Measurements from ENCODE around the gene MTHFSD.

MTHFSD gene

GRCh38 chr16:86507173-86508027, 47.6 kb downstream of the MTHFSD start:
- DNase-seq (ENCODE audit: extremely low spot score, insufficient read length, low read depth) (no peak), FAIRE-seq (no peak)

- DNase-seq (ENCODE audit: extremely low spot score, insufficient read length, low read depth) (no peak), FAIRE-seq (no peak)
These were observed 48.9 kb downstream of the MTHFSD start for GRCh38 chr16:86505899-86506864.

- no peak for DNase-seq (ENCODE audit: extremely low spot score, insufficient read length, low read depth)
- FAIRE-seq = no peak
These were observed 49.7 kb downstream of the MTHFSD start for GRCh38 chr16:86505185-86505898.

GRCh38 chr16:86504315-86505184, 50.5 kb downstream of the MTHFSD start:
- FAIRE-seq (no peak), DNase-seq (ENCODE audit: extremely low spot score, insufficient read length, low read depth) (no peak)

GRCh38 chr16:86503830-86504229, 51.2 kb downstream of the MTHFSD start:
- FAIRE-seq = no peak

GRCh38 chr16:86502856-86503748, 51.9 kb downstream of the MTHFSD start:
- DNase-seq (ENCODE audit: extremely low spot score, insufficient read length, low read depth) (no peak), FAIRE-seq (no peak)

More at GRCh38 chr16:86503830-86504229, 51.2 kb downstream of the MTHFSD start:
- DNase-seq (ENCODE audit: extremely low spot score, insufficient read length, low read depth) = no peak

DNA sequence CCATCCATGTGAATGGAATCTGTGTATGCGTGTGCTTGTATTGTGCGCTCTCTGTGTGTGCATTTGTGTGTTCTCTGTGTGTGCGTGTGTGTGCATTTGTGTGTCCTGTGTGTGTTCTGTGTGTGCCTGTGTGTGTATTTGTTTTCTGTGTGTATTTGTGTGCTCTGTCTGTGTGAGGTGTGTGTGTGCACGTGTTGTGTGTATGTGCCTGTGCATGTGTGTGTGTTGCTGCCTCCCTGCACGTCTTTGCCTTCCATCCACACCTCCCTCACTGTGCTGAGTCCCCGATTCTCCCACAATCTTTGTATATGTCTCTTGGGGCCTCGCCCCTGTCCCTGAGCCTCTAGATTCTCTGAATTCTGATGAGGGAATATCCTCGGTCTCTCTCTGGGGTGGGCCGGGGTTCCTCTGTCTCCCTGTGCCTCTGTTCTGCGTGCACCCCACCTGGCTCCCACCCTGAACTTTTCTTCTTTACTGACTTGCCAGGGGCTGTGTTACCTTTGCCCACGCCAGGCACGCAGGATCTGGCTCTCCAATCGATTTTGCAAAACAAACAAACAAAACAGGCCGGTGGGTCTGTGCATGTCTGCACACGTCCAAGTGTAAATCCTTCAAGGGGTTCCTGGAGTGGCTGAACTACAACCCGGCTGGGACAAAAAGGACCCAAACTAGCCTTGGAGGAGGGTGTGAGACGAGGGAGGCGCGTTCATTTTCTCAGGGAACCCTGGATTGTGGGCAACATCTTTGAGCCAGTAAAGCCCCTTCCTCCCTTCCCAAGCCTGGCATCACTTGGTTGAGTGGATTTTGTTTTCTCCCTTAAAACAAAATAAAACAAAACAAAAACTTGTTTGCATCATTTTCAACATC, 52.8 kb downstream of the MTHFSD start:
- FAIRE-seq (no peak), DNase-seq (ENCODE audit: extremely low spot score, insufficient read length, low read depth) (no peak)

DNA sequence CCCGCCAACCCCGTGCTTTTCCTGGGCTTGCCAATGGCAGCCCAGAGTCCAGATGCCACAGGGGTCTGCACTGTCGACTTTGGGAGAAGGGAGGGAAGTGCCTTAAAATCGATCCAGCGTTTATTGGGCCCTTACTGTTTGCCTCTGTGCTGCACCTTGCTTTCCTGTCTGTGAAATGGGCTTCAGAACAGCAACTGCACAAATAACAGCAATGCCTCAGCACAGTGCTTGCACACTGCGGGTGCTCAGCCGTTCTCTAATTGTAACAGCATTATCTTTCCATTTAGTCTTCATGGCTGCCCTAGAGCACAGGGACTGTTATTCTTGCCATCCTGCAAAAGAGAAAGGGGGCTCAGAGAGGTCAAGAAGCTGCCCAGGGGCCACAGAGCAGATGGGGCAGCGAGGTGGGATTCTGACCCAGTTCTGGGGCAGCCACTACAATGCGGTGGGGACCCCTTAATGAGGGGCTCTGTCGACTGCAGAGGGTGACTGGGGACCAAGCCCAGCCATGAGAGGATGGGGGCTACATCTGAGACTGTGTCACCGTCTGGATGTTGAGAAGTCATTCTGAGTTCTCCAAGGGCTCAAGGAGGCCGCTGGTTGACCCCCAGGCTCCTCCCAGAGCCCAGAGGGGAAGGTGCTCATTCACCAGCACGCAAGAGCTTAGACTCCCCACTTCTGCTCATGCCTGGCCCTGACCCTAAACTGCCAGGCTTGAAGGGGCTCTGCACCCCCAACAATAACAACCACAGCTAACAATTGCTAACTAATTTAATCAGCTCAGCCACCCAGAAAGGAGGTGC, 54.1 kb downstream of the MTHFSD start:
- FAIRE-seq = no peak

DNA sequence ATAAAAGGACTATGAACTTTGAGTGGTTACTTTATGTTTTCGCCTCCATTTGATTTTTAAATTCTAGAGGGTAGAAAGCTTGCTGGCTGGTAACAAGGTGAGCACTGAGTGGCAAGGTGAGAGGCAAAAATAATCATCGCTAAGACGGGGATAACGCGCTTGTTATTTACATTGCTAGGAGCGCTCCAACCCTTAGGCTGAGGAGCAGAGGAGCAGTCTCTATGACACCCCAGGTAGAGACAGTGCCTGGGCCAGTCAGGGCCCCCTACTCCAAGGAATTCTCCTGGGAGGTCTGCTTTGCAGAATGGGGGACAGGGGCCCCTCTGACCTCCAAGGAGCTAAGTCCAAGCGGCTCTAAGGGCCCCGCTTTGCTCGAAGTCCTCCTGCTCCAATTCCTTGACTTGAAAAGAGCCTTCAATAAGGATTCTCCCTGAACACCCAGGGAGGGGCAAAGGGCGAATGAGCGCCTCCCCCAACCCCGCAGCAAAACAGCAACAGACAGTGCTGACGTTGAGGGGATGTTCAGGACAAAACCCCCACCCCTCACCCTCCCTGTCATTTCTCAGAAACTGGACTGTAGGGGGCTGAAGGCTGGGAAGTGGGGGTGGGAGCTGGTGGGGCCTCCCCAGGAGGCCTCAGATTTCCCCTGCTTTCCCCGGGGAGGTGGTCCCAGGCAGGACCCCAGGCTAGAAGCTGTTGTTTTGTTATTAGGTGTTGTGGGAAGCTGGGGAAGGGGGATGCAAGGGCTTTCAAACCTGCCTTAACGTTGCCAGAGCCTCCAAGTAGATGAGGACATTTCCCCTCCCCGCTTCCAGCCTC, 54.9 kb downstream of the MTHFSD start:
- FAIRE-seq (no peak), DNase-seq (ENCODE audit: extremely low spot score, insufficient read length, low read depth) (no peak)

More for the DNA sequence above, 54.1 kb downstream of the MTHFSD start:
- DNase-seq (ENCODE audit: extremely low spot score, insufficient read length, low read depth) = no peak

- DNase-seq (ENCODE audit: extremely low spot score, insufficient read length, low read depth) (no peak), FAIRE-seq (no peak)
These were observed 55.6 kb downstream of the MTHFSD start for GRCh38 chr16:86499440-86499786.

- FAIRE-seq (no peak), DNase-seq (ENCODE audit: extremely low spot score, insufficient read length, low read depth) (no peak)
These were observed 56.2 kb downstream of the MTHFSD start for GRCh38 chr16:86498671-86499439.

GRCh38 chr16:86498155-86498670, 56.8 kb downstream of the MTHFSD start:
- FAIRE-seq (no peak), DNase-seq (ENCODE audit: extremely low spot score, insufficient read length, low read depth) (no peak)

DNA sequence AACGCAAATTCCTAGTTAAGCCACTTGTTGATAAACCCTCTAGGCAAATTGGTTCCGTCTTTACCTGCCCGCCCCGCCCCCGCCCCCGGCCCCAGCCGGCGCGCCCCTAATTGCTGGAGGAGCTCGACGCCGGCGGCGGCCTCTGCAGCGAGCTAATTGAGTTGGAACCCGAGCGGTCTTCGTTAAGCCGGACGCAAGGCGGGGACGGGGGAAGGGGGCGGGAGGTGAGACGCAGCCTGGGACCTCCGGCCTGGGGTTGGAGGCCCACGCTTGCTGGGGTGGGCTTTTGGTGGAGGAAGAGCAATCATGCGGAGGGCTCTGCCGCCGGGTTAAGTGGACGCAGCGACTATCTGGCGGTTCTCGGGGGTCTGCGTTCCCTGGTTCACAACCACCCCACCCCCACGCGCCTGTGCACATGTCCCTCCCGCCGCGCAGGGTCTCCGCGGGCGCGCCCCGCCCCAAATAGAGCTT, 57.4 kb downstream of the MTHFSD start:
- DNase-seq (ENCODE audit: extremely low spot score, insufficient read length, low read depth) (no peak), FAIRE-seq (no peak)

GRCh38 chr16:86496929-86497461, 58.0 kb downstream of the MTHFSD start:
- DNase-seq (ENCODE audit: extremely low spot score, insufficient read length, low read depth) (no peak), FAIRE-seq (no peak)

All from GM18507 (cell line).